GM12891 (cell line): ENCODE measurements around the gene MAT1A.

ENCODE experiments used
- PAX5 ChIP-seq: IDR thresholded peaks from 2 replicates; pipeline ENCODE4 v1.6.1; 2011; ENCODE audit warnings: low read length, moderate library complexity, mild to moderate bottlenecking; ENCODE audit not compliant: insufficient read depth, severe bottlenecking
- POLR2A ChIP-seq: IDR thresholded peaks from 2 replicates; pipeline ENCODE4 v1.6.1; 2011; ENCODE audit warnings: low read depth, low read length, control low read depth
- POLR2AphosphoS5 ChIP-seq: IDR thresholded peaks from 2 replicates; pipeline ENCODE4 v1.6.1; 2011; ENCODE audit warnings: low read depth, low read length, control low read depth
- POU2F2 ChIP-seq: IDR thresholded peaks from 2 replicates; pipeline ENCODE4 v1.6.1; 2011; ENCODE audit warnings: low read depth, mild to moderate bottlenecking, control low read depth, low read length, moderate library complexity
- TAF1 ChIP-seq: IDR thresholded peaks from 2 replicates; pipeline ENCODE4 v1.6.1; 2011; ENCODE audit warnings: low read depth, low read length, control low read depth

DNA sequence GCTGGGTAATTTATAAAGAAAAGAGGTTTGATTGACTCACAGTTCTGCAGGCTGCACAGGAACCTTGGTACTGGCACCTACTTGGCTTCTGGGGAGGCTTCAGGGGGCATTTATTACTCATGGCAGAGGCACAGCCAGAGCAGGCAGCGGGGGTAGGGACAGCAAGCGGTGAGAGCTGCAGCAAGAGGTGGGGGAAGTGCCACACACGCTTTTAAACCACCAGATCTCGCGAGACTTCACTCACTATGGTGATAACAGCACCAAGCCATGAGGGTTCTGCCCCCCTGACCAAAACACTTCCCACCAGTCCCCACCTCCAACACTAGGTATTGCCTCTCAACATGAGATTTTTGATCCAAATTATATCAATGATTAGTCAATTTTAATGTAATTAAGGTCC, 24.1 kb upstream of the MAT1A start:
- TF ChIP-seq POLR2A (no peak), POU2F2 (no peak), TAF1 (no peak), POLR2AphosphoS5 (no peak), PAX5 (no peak)
